Measurements from ENCODE around the gene OR56B1. TPM values are rescaled to one million over a fixed set of nuclear protein-coding genes. Genes with fewer than 3 reads are reported as not detected.

The OR56B1 gene
- total and polyA plus RNA-seq, 2 of the 13 experiments (the other 11 are each of a cell fraction or from before 2014, with no cell fraction given) = not detected

GRCh38 chr11:5749836-5750235 lies 13.6 kb downstream of the OR56B1 start:
- TF ChIP-seq MAFK (conservative IDR thresholded peaks at IDR 0.05 in 1 of 2, IDR thresholded peaks at IDR 0.05 in 1 of 2; ENCODE audit: low read length in 2 of 2) = peak; percentile 56 to 69
- 0 out of 2 replicates have a peak, but pooled peaks have one; percentile 23 for TF ChIP-seq MAFF (IDR thresholded peaks at IDR 0.05; ENCODE audit: low read depth, low read length)
- TF ChIP-seq PITX1 (CRISPR knock-in tag; IDR thresholded peaks at IDR 0.05) = no peak
- ChIA-PET CTCF (ENCODE audit: low intra/inter-chr PET ratio, low total read pairs) (no interaction called here), POLR2A (no interaction called here)
- no peak for ATAC-seq
- WGBS (ENCODE audit: low lambda C conversion rate) = 0% methylated on average over 3 of the region's 3 CpGs
- no peaks in the 10 kb centered on the region; the same call in 1 of the 2 replicates for H4K20me1 ChIP-seq (ENCODE audit: insufficient read depth, low read length)
- FAIRE-seq = no peak
- H3K4me3 ChIP-seq (replicated peaks in 1 of 3; ENCODE audit: insufficient read depth in 1 of 3, low read depth in 2 of 3, low read length in 3 of 3) = no peak overlapping the region
- no peak overlapping the region for H2AFZ ChIP-seq (ENCODE audit: low read length)
- no peaks in the 10 kb centered on the region for H3K9me3 ChIP-seq (ENCODE audit: low read length)
- no TSS peak for BruUV-seq (replicated peaks)
- no peaks in the 10 kb centered on the region for H3K27me3 ChIP-seq (ENCODE audit: control insufficient read depth in 1 of 2, insufficient read depth in 2 of 2, low read length in 2 of 2)
- no peak overlapping the region for H3K9ac ChIP-seq (ENCODE audit: insufficient read depth, low read depth, low read length)
- no peaks in the 10 kb centered on the region for H3K79me2 ChIP-seq (ENCODE audit: insufficient read depth, low read length)
- H3K36me3 ChIP-seq (replicated peaks in 1 of 2; ENCODE audit: control insufficient read depth in 1 of 2, insufficient read depth in 2 of 2, low read length in 2 of 2) = no peaks in the 10 kb centered on the region
- no peak overlapping the region for H3K4me2 ChIP-seq (ENCODE audit: low read depth, low read length)
- no peaks in the 10 kb centered on the region for H3K4me1 ChIP-seq (ENCODE audit: insufficient read depth, low read length)
- no peak overlapping the region for H3K27ac ChIP-seq (ENCODE audit: extremely low read length, insufficient read depth, low read length)
- in situ Hi-C loops (cut with HindIII; ENCODE audit: extremely low pct_ligation_motif_present, low pct_unique_long_range_greater_than_20kb) (no loop called here), intact Hi-C loops (cut with micrococcal nuclease; ENCODE audit: unreplicated experiment) (no loop called here)
- DNase-seq (ENCODE audit: low spot score) = no peak

GRCh38 chr11:5753943-5754342 lies 17.7 kb downstream of the OR56B1 start, which contains the start of gene OR52N4:
Gene OR52N4 (plus strand): TSS chr11:5754243. CDS start chr11:5754741, 498 bp downstream.
- Histone ChIP-seq H3K4me1 (ENCODE audit: insufficient read depth, low read length) (no peaks in the 10 kb centered on the region), H3K79me2 (ENCODE audit: insufficient read depth, low read length) (no peaks in the 10 kb centered on the region), H2AFZ (ENCODE audit: low read length) (no peak within 1 kb of the TSS), H3K9ac (ENCODE audit: insufficient read depth, low read depth, low read length) (no peak within 1 kb of the TSS), H3K27me3 (ENCODE audit: control insufficient read depth in 1 of 2, insufficient read depth in 2 of 2, low read length in 2 of 2) (no peaks in the 10 kb centered on the region), H3K4me2 (ENCODE audit: low read depth, low read length) (no peak within 1 kb of the TSS), H4K20me1 (ENCODE audit: insufficient read depth, low read length) (no peaks in the 10 kb centered on the region), H3K4me3 (replicated peaks in 1 of 3; ENCODE audit: insufficient read depth in 1 of 3, low read depth in 2 of 3, low read length in 3 of 3) (no peak within 1 kb of the TSS), H3K27ac (ENCODE audit: extremely low read length, insufficient read depth, low read length) (no peak within 1 kb of the TSS), H3K9me3 (ENCODE audit: low read length) (no peaks in the 10 kb centered on the region), H3K36me3 (replicated peaks in 1 of 2; ENCODE audit: control insufficient read depth in 1 of 2, insufficient read depth in 2 of 2, low read length in 2 of 2) (no peaks in the 10 kb centered on the region)
- intact Hi-C loops (cut with micrococcal nuclease; ENCODE audit: unreplicated experiment) = no loop called here
- ATAC-seq (no peak), DNase-seq (ENCODE audit: low spot score) (no peak), FAIRE-seq (no peak)
- 3% methylated on average over 1 of the region's 1 CpG for WGBS (ENCODE audit: low lambda C conversion rate)
- ChIA-PET POLR2A (no interaction called here), CTCF (ENCODE audit: low intra/inter-chr PET ratio, low total read pairs) (no interaction called here)
- BruUV-seq (replicated peaks) = no TSS peak
- in situ Hi-C loops (cut with HindIII; ENCODE audit: extremely low pct_ligation_motif_present, low pct_unique_long_range_greater_than_20kb) = no loop called here
- TF ChIP-seq SIN3B (IDR thresholded peaks at IDR 0.05; ENCODE audit: low read length) (no peak), AHR (CRISPR knock-in tag; IDR thresholded peaks at IDR 0.05) (no peak), LRRFIP1 (CRISPR knock-in tag; conservative IDR thresholded peaks at IDR 0.05) (no peak), NBN (conservative IDR thresholded peaks at IDR 0.05) (no peak), ZNF382 (CRISPR knock-in tag; IDR thresholded peaks at IDR 0.05; ENCODE audit: borderline replicate concordance) (no peak), ZNF101 (CRISPR knock-in tag; IDR thresholded peaks at IDR 0.05; ENCODE audit: borderline replicate concordance, low read depth) (no peak), TEF (CRISPR knock-in tag; IDR thresholded peaks at IDR 0.05) (no peak), ELF4 (CRISPR knock-in tag; IDR thresholded peaks at IDR 0.05; ENCODE audit: borderline replicate concordance) (no peak), HOXA9 (CRISPR knock-in tag; IDR thresholded peaks at IDR 0.05; ENCODE audit: borderline replicate concordance) (no peak), HNF4A (CRISPR knock-in tag; IDR thresholded peaks at IDR 0.05) (no peak), THAP9 (CRISPR knock-in tag; IDR thresholded peaks at IDR 0.05; ENCODE audit: borderline replicate concordance) (no peak)

Measured in HepG2 (cell line).